HG03460 (cell line): ENCODE results near the gene STRN.
"Not testable (repeated sequence)": the region's sequence is repeated elsewhere in the genome, so short reads cannot be mapped to it uniquely, and the experiment has no call there.

Experiments
- ATAC-seq: cut with Tn5 transposase; IDR thresholded peaks from one replicate; pipeline ENCODE4 v1.9.1; 2021; ENCODE audit not compliant: unreplicated experiment

Gene STRN

DNA sequence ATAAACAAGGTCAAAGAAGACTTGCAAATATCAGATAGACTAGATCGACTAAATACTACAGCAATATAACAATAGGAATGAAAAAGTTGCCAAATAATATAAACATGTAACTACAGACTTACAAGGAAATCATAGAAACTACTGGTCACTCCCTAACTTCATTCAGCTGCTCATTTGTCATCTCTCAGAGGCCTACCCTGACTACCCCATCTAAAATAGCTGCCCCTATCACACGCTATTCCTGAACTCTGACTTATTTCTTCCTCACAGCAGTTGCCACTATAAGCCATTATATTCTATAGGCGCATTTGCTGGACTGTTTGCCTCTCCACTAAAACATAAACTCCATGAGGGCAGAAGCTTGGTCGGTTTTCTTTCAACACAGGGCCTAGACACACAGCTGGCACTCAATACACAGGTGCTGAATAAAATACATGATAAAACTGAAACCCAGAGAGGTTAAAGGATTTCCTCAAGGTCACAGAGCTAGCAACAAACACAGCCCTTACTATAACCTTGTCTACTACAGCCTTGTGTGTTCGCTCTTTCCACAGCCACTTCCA is 1.8 kb downstream of the STRN start:
- ATAC-seq = no peak

DNA sequence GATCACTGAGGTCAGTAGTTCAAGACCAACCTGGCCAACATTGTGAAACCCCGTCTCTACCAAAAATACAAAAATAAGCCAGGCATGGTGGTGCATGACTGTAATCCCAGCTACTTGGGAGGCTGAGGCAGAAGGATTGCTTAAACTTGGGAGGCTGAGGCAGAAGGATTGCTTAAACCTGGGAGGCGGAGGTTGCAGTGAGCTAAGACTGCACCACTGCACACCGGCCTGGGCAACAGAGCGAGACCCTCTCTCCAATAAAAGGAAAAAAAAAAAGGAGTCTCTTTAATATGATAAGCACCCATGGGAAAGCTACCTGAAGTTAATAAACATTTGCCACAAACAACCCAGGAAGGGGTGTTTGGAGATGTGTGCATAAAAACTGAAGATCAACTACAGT is 2.6 kb downstream of the STRN start:
- no peak for ATAC-seq

DNA sequence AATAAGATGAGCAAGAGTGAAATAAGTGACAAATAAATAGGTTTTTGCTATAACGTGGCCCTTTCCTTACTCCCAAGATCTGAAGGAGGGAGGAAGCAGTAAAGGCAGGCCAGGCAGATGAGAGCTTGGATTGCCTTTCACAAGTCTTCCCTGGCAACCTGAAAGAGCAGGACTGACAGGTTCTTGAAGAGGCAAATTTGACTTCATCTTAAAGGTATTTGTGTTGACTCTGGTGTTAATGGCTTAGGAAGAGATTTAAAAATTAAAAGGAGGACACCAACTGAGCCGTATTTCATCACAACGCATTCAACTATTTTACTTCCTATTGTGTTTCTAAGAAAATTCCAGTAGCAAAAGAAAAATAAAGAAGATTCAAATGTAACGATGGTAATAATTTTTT is 3.2 kb downstream of the STRN start:
- ATAC-seq = no peak

DNA sequence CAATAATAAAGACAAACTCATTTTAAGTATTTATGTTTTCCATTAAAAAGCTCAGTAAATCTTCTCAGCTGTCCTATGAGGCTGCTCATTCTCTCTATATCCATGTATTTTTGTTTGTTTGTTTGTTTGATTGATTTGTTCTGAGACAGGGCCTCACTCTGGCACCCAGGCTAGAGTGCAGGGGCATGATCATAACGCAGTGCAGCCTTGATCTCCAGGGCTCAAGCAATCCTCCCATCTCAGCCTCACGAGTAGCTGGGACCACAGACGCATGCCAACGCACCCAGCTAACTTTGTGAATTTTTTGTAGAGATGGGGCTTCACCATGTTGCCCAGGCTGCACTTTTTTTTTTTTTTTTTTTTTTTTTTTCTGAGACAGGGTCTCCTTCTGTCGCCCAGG is 5.6 kb downstream of the STRN start:
- ATAC-seq = no peak

DNA sequence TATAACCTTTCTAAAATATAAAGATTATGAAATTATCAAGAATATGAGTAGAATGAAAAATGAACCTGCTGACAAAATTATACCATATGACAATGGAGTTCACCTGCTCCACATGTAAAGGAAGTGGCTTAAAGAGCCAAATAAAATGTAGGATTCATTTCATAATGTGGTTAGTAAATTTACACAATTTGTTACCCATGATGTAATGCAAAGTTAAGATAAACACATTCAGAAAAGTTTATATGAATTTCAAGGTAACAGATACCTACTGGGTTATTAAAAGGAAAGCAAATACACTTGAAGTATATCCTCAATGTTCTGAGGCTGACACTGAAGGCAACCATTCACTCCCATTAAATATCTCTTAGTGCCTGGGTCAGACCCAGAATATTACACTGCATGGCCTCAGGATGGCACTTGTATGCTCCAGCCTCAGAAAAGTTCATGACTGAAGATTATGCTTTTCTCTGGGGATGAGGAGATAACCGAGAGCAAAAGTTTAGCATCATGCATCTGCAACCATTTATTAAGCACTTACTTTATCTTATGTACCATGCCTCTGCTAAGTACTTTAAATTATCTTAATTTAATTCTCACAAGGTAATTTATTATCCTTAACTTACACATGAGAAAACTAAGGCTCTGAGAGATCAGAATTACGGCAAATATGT is 6.2 kb downstream of the STRN start:
- ATAC-seq = no peak

DNA sequence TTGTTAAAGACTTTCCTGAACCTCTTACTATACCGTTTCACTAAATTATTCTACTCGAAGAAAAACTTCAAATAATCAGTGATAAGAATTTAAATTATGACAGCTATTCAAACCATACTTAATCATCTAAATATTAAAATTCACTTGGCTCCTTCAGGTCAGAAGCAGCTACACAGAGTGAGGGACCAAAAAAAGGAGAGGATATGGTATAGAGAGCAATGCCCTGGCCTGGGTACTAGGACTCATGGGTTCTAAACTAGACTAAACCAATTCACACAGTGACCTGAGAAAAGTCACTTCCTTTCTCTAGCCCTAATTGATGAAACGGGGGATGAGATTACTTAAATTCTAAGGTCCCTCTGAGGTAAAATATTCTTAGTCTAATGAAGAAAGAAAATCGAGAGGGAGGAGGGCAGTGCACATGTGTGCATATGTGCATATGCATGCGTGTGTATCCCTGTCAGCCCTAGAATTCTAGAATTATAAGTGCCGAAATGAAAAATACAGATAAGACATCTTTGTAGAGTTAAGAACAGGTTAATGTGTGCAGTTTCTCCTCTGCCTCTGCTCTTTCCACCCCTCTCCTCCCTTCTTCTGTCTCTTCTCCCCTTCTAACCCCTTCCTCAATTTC is 11.2 kb downstream of the STRN start:
- ATAC-seq = no peak

DNA sequence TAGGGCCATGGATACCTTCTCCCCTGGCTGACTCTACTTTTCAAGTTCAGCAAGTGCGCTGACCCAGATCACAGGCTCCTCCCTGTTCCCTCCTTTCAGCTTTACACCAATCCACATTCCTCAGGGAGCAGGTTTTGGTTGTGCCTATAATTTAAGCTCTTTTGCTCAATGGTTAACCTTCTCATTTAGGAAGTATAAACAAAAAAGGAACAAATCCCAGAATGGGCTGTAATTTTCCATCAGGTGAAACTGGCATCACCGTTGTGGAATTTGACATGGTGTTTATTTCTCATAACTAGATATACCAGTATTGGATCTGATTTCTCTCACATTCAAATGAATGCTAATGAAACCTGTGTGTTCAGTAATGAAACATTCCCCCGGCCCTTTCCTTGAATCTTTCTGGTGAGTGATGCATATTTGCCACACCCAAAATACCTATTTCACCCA is 13.6 kb downstream of the STRN start:
- no peak for ATAC-seq

DNA sequence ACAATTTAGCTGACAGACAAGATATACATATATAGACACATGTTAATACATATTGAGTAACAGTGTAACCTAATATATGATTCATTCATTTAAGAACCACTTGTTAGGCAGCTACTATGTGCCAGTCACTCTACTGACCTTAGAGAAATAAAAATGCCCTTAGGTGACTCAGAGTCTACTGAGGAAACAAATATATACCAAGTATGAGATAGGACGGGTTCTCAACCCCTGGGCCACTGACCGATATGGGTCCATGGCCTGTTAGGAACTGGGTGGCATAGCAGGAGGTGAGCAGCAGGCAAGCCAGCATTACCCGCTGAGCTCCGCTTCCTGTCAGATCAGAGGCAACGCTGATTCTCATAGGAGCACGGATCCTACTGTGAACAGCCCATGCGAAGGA is 14.8 kb downstream of the STRN start:
- no peak for ATAC-seq

DNA sequence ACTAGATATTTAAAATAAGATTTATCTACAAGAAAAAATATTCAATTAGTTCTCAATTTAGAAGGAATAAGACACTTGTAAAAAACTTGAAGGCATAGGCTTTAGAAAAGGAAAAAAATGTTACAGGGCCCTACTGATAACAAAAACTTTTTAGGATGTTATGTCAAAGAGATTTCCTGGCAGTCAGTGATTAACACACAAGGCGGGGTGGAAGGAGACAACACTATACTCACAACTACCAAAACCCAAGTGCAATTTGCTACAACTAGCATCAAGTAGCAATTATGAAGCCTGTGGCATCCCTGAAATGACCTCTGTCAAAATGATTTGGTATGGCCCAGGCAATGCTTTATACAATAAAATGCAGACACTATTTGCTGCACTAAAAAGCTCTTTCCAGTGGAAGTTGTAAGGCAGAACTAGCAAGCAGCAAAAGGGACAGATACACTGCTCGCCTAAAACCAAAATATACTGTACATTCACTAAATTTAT is 15.3 kb downstream of the STRN start:
- no peak for ATAC-seq

DNA sequence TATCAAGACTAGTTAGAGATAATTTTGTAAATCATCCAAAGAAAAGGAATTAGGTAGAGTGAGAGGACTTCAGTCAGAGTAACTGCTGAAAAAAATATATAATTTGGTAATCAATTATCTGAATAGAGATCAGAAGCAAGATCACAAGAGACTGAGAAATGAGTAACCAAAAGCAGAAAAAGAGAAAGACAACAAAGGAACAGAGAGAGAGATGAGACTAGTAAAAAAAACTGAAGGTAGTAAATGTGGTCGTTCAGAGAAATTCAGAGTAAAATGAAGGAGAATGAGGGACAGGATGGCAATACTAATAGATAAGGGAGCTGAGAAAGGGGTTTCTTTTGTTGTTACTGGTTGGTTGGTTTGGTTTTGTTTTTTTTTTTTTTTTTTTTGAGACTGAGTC is 16.5 kb downstream of the STRN start:
- no peak for ATAC-seq

DNA sequence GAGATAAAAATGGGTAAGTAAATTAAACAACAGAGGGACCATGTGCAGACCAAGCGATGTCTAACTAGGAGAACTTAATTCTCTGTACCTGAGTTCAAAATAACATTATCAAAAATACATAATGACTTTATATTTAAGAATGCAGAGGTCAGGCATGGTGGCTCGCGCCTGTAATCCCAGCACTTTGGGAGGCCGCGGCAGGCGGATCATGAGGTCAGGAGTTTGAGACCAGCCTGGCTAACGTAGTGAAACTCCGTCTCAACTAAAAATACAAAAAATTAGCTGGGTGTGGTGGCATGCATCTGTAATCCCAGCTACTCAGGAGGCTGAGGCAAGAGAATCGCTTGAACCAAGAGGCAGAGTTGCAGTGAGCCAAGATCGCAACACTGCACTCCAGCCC is 21.1 kb downstream of the STRN start:
- not testable (repeated sequence) for ATAC-seq

DNA sequence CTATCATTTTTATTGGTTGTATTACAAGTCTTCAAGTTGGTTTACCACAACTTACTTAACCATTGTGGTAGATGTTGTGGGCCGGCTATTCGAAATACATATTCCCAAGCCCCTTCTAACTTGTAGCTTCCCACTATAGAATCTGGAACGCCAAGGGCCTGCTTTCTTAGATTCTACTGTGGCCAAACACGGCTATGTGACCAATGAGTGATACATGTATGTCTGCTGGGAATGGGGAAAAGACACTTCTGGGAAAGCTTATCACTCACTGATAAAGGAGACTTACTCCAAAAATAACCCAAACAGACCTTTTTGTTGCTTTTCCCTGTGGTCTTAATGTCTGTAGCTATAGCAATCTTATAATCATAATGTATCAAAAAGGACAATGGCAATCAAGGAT is 24.5 kb downstream of the STRN start:
- no peak for ATAC-seq

DNA sequence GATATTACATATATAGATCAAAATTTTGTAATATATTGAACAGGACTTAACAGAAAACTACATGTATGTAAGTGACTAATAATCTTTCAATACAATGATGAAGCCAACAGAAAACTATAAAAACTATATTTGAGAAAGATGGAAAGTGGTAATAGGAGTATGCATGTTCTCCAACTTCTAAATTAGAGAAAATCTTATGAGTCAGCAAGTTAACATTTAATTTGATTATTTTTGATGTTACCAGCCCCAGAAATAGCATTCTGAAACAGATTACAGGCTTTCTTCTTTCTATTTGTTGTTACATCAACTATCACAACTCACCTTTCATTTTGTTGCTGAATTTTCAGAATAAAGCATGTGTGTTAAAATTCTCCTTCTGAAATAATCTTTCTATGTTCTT is 29.8 kb downstream of the STRN start:
- ATAC-seq = not testable (repeated sequence)

DNA sequence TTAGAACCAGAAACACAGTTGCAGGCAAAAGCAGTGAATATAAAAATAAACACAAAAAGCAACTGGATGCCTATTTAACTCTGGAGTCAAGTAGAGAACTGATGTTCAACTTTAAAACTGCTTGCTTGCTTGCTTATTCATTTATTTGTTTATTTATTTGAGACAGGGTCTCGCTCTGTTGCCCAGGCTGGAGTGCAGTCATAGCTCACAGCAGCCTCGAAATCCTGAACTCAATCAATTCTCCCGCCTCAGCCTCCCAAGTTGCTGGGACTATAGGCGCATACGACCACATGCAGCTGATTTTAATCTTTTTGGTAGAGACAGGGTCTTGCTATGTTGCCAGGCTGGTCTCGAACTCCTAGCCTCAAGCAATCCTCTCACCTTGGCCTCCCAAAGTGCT is 34.6 kb downstream of the STRN start:
- ATAC-seq = not testable (repeated sequence)

DNA sequence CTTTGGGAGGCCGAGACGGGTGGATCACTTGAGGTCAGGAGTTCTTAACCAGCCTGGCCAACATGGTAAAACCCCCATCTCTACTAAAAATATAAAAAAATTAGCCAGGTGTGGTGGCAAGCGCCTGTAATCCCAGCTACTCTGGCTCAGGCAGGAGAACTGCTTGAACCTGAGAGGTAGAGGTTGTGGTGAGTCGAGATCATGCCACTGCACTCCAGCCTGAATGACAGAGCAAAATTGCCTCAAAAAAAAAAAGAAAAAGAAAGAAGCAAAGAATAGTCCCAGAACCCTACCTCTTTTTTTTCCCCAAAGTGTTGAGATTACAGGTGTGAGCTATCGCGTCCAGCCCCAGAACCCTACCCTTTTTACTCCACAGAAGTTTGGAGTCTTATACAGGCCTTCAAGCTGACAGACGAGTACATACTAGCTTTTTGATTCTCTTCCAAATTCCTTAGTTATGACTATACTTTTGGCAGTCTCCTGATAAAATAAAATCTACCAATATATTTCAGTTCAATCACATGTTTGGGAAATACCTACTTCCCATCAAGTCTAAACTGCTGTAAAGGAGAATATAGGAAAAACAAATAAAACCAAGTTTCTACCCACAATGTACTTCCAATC is 35.4 kb downstream of the STRN start:
- not testable (repeated sequence) for ATAC-seq

DNA sequence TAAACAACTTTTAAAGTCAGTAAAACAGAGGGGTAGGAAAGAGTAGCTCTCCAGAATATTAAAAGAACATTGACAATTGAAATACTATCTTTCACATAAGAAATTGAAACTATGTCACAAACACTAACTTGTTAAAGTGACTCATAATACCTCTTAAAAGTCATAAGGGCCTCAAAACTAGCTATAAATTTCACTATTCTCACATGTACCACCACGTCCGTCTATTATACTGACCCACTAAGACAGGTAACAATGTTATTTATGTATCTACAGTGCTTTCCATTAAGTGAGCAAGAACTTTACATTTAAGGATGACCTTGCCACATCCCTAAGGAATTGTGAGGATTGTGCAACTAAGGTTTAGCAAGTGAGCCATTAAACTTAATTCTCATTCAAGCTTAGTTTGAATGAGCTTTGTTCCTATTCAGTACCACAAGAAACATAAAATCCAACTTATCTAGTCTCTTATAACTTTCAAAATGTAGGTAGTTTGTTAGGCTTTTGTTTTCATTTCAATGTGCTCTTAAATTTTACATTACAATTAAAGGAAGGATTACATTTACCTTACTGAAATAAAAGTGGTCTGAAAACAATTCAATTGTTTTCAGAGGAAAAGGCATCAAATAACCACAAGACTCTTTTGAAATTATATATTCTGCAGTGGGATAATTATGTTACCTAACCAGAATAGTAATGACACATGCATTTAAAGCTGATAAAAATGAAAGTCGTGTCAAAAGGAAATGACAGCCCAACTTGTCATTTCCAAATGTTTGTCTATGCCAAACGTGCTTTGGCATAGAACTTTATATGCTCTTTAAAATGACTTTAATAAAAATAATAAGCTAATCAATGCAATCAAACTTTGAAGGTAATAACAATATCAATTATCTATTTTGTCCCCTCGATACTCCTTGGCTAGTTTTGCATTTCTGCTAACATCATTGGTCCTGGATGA is 39.9 kb downstream of the STRN start:
- ATAC-seq = not testable (repeated sequence)

DNA sequence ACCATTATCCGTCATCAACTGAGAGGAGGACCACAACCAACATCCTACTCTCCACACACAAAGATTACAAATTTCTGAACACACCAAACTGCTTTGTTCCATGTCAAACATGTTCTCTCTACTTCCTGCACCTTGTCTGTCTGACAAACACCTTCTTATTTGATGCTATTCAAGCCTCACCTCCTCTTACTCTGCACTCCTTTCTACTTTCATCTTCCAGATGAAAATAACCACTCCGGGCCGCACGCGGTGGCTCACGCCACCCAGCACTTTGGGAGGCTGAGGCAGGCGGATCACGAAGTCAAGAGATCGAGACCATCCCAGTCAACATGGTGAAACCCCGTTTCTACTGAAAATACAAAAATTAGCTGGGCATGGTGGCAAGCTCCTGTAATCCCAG is 43.7 kb downstream of the STRN start:
- not testable (repeated sequence) for ATAC-seq

DNA sequence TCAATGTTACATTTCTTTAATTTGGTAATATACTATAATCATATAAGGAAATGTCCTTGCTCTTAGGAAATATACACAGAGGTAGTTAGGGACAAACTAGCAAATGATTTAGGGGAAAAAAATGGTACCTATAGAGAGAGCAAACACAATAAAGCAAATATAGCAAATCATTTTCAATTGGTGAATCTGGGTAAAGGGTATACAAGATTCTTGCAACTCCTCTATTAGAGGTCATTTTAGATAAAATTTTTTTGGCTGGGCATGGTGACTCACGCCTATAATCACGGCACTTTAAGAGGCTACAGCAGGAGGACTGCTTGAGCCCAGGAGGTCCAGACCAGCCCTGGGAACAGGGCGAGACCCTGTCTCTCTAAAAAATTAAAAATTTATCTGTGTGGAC is 44.4 kb downstream of the STRN start:
- ATAC-seq = no peak

DNA sequence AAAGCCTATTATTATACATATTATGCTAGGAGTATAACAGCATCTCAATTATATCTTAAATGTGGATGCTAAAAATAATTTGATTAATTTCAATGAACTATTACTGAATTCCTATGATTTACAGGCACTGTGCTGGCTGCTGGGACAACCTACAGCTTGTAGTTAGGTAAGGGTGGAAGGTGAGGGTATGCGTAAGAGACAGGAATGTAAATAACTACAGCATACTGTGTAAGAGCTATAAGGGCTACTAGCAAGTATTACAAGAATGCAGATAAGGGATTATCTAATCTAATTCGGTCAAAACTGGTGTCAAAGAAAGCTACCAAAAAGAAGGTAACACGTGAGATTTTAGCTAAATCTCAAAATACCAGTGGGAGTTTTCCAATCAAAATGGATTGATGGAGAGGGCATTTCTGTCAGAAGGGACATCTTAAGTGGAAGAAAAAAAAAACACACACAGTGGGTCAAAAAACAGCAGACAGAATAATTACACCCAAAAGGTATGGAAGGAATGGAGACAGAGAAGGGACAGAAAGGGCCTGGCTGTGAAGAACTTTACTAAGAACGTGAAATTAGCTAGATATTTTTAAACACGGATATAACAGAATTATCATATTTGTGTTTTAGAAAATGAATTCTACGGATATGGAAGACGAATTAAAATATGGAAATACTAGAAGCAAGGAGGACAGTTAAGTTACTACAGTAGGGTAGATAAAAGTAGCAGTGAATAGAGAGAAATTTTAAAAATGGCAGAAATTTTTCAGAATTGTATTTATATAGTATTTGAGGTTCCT is 47.1 kb downstream of the STRN start:
- ATAC-seq = no peak

DNA sequence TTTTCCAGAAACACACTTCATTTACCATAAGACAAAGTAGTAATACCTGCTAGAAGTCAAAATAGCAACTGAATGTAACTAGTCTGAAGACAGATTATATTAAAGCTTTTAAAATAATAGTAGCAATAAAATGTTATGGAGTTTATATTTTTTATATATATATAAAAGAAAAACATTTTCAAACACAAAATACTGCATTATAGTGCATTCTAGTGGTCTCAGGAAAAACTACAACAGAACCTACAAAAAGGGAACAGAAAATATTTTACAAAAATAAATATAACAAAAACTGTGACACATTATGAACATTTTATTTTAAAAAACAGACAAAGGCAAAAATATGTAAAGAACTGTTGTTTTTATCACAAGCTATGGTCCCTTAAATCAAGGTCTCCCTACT is 48.0 kb downstream of the STRN start:
- ATAC-seq = no peak
